Measurements from ENCODE around the gene SAMM50. TPM values are rescaled to one million over a fixed set of nuclear protein-coding genes. Genes with fewer than 3 reads are reported as not detected.

Gene SAMM50
- total RNA-seq, 4 donors from 2014 or later, result 23.2 to 36.0 (median 32.3) TPM

DNA sequence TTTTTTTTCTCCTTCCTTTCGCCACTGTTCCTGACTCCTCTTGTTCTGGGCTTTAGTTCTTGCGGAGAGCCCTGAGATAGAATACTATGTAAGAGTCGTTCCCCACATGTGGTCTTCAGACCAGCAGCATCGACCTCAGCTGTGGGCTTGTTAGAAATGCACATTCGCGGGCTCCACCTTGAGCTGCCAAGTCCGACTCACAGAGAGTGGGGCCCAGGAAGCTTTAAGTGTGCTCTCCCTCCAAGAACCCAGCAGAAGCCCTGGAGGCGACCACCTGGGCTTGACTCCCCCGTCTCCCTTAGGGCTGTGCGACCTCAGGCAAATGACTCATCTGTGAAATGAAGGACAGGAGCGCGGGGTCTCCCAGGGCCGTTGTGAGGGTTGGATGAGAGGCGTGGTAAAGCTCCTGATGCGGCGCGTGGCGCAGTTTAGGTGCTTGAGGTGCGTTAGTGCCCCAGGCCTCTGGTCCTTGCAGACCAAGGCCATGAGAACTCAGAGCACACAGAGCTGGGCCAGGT, 18.8 kb downstream of the SAMM50 start:
- TF ChIP-seq, protein P1, sequence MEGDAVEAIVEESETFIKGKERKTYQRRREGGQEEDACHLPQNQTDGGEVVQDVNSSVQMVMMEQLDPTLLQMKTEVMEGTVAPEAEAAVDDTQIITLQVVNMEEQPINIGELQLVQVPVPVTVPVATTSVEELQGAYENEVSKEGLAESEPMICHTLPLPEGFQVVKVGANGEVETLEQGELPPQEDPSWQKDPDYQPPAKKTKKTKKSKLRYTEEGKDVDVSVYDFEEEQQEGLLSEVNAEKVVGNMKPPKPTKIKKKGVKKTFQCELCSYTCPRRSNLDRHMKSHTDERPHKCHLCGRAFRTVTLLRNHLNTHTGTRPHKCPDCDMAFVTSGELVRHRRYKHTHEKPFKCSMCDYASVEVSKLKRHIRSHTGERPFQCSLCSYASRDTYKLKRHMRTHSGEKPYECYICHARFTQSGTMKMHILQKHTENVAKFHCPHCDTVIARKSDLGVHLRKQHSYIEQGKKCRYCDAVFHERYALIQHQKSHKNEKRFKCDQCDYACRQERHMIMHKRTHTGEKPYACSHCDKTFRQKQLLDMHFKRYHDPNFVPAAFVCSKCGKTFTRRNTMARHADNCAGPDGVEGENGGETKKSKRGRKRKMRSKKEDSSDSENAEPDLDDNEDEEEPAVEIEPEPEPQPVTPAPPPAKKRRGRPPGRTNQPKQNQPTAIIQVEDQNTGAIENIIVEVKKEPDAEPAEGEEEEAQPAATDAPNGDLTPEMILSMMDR (IDR thresholded peaks at IDR 0.05), result no peak
- no peak for TF ChIP-seq POLR2A (IDR thresholded peaks at IDR 0.05)
- 87 to 91% methylated on average over 18 to 19 of the region's 19 CpGs for WGBS, 2 donors
- intact Hi-C loops (cut with DNase I; ENCODE audit: low total_unique reads), result no loop called here
- H3K4me3 ChIP-seq (ENCODE audit: low read depth, poor library complexity, severe bottlenecking), result no peak overlapping the region
- peak in 1 of 2 donors; percentile 63 for DNase-seq (ENCODE audit: low spot score in 2 of 2)

DNA sequence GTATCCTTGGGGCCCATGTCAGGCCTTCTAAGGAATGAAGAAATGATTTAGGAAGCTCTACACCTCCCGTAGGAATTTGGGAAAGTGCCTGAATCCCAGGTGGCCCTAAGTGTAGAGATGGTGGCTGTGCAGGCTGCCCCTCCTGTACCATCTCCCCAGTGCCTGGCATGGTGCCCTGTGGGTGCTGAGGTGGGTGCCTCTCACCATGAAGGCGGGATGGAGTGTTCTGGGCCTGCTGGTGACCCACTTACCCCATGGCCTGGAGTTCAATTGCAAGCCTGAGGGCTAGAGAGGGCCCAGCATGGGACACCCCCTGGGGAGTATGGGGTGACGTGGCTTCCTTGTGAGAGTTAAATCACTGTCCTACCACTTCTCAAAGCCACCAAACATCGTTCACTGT, 19.8 kb downstream of the SAMM50 start:
- WGBS, 2 donors, result 63 to 71% methylated on average over 4 of the region's 4 CpGs
- no peak for DNase-seq (ENCODE audit: low spot score in 2 of 2)

GRCh38 chr22:43976861-43977795, 21.9 kb downstream of the SAMM50 start:
- TF ChIP-seq POLR2A (IDR thresholded peaks at IDR 0.05), result no peak
- TF ChIP-seq, protein P1 (IDR thresholded peaks at IDR 0.05), result no peak
- peak in 1 of 2 donors; percentile 20 for DNase-seq (ENCODE audit: low spot score in 2 of 2)
- intact Hi-C loops (cut with DNase I; ENCODE audit: low total_unique reads), result no loop called here
- no peak overlapping the region for H3K4me3 ChIP-seq (ENCODE audit: low read depth, poor library complexity, severe bottlenecking)
- 86 to 89% methylated on average over 19 of the region's 19 CpGs for WGBS, 2 donors

More for the DNA sequence above, 19.8 kb downstream of the SAMM50 start:
- intact Hi-C loops (cut with DNase I; ENCODE audit: low total_unique reads), result no loop called here
- no peak overlapping the region for H3K4me3 ChIP-seq (ENCODE audit: low read depth, poor library complexity, severe bottlenecking)
- TF ChIP-seq, protein P1 (IDR thresholded peaks at IDR 0.05), result no peak
- no peak for TF ChIP-seq POLR2A (IDR thresholded peaks at IDR 0.05)

GRCh38 chr22:43978558-43978957, 23.3 kb downstream of the SAMM50 start:
- TF ChIP-seq POLR2A (IDR thresholded peaks at IDR 0.05), result no peak
- TF ChIP-seq, protein P1 (IDR thresholded peaks at IDR 0.05), result no peak
- intact Hi-C loops (cut with DNase I; ENCODE audit: low total_unique reads), result no loop called here
- no peak overlapping the region for H3K4me3 ChIP-seq (ENCODE audit: low read depth, poor library complexity, severe bottlenecking)
- 93 to 94% methylated on average over 4 of the region's 4 CpGs for WGBS, 2 donors
- peak in 1 of 2 donors; percentile 49 for DNase-seq (ENCODE audit: low spot score in 2 of 2)

- WGBS, 2 donors, result 95 to 97% methylated on average over 7 of the region's 7 CpGs
- intact Hi-C loops (cut with DNase I; ENCODE audit: low total_unique reads), result no loop called here
- no peak for DNase-seq (ENCODE audit: low spot score in 2 of 2)
- no peak overlapping the region for H3K4me3 ChIP-seq (ENCODE audit: low read depth, poor library complexity, severe bottlenecking)
- TF ChIP-seq, protein P1 (IDR thresholded peaks at IDR 0.05), result no peak
- TF ChIP-seq POLR2A (IDR thresholded peaks at IDR 0.05), result no peak
Measured at GRCh38 chr22:43980579-43980978, 25.3 kb downstream of the SAMM50 start.

Data from lower leg skin (tissue), 4 donors.